ENCODE results near the gene NGLY1.

DNA sequence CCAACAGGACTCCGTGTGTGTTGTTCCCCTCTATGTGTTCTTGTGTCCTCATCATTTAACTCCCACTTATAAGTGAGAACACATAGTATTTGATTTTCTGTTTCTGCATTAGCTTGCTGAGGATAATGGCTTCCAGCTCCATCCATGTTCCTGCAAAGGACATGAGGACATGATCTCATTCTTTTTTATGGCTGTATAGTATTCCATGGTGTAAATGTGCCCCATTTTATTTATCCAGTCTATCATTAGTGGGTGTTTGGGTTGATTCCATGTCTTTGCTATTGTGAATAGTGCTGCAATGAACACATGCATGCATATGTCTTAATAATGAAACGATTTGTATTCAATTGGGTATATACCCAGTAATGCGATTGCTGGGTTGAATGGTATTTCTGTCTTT lies 90.0 kb downstream of the NGLY1 start:
- TF ChIP-seq CTCF (IDR thresholded peaks at IDR 0.05) (no peak), POLR2A (IDR thresholded peaks at IDR 0.05; ENCODE audit: low read depth) (no peak), POLR2AphosphoS5 (IDR thresholded peaks at IDR 0.05) (no peak)
